GM12875 (cell line): Measurements from ENCODE around the gene PNPO.

Experiments
- H3K4me3 ChIP-seq: one replicate; pipeline ENCODE4 v1.5.1; 2011; ENCODE audit warnings: low read depth, low read length, control low read depth
- CTCF ChIP-seq: IDR thresholded peaks from 2 replicates; pipeline ENCODE4 v1.5.1; 2011; ENCODE audit warnings: low read depth, mild to moderate bottlenecking, control low read depth, inconsistent platforms, low read length, moderate library complexity, borderline replicate concordance; ENCODE audit not compliant: insufficient read depth

The PNPO gene

GRCh38 chr17:47989159-47989558 is 47.8 kb downstream of the PNPO start:
- TF ChIP-seq CTCF, result no peak
- H3K4me3 ChIP-seq, result no peak overlapping the region

- TF ChIP-seq CTCF, result no peak
- no peak overlapping the region for H3K4me3 ChIP-seq
Measured at GRCh38 chr17:47989700-47990099, 48.3 kb downstream of the PNPO start.

- no peak overlapping the region for H3K4me3 ChIP-seq
- no peak for TF ChIP-seq CTCF
Measured at GRCh38 chr17:47990962-47991731, 49.8 kb downstream of the PNPO start.

GRCh38 chr17:47992216-47992615 is 50.8 kb downstream of the PNPO start:
- H3K4me3 ChIP-seq, result no peak overlapping the region
- no peak for TF ChIP-seq CTCF

- no peak for TF ChIP-seq CTCF
- H3K4me3 ChIP-seq, result no peak overlapping the region
Measured at GRCh38 chr17:47993031-47993564, 51.7 kb downstream of the PNPO start.

- TF ChIP-seq CTCF, result no peak
- H3K4me3 ChIP-seq, result no peak overlapping the region
Measured at GRCh38 chr17:47993964-47994363, 52.6 kb downstream of the PNPO start.

- H3K4me3 ChIP-seq, result no peak overlapping the region
- no peak for TF ChIP-seq CTCF
Measured at GRCh38 chr17:47994724-47995123, 53.4 kb downstream of the PNPO start.
